ENCODE measurements around the gene TMEM132C.

TMEM132C gene

GRCh38 chr12:128509170-128509569, 242.2 kb downstream of the TMEM132C start:
- DNase-seq: no peak
- Histone ChIP-seq H3K36me3 (ENCODE audit: control insufficient read depth in 4 of 4, insufficient read depth in 4 of 4, low read length in 3 of 4) (no peaks in the 10 kb centered on the region), H3K4me1 (ENCODE audit: control extremely low read depth in 1 of 4, control insufficient read depth in 4 of 4, insufficient read depth in 4 of 4, low read length in 3 of 4) (no peaks in the 10 kb centered on the region), H3K9me3 (ENCODE audit: control extremely low read depth in 1 of 5, control insufficient read depth in 4 of 5, insufficient read depth in 2 of 5, low read depth in 1 of 5, low read length in 4 of 5) (peaks cover 0 to 13% (median 4%) of the 10 kb centered on the region in 5 experiments), H3K27ac (ENCODE audit: insufficient read depth in 1 of 2, low read depth in 1 of 2, low read length in 2 of 2, poor library complexity in 1 of 2, severe bottlenecking in 2 of 2) (no peak overlapping the region), H3K4me3 (ENCODE audit: control insufficient read depth in 1 of 7, extremely low read depth in 1 of 7, insufficient read depth in 4 of 7, low read depth in 2 of 7, low read length in 6 of 7) (no peak overlapping the region), H3K27me3 (replicated peaks in 2 of 5; ENCODE audit: control insufficient read depth in 4 of 5, insufficient read depth in 5 of 5, low read length in 4 of 5) (no peaks in the 10 kb centered on the region)
- ChIA-PET CTCF (no interaction called here), POLR2A (no interaction called here)
- WGBS (ENCODE audit: insufficient coverage): 83% methylated on average over 2 of the region's 4 CpGs

- H3K4me3 ChIP-seq (ENCODE audit: control insufficient read depth in 1 of 7, extremely low read depth in 1 of 7, insufficient read depth in 4 of 7, low read depth in 2 of 7, low read length in 6 of 7): no peak overlapping the region
- peaks cover 0 to 12% (median 3%) of the 10 kb centered on the region in 5 experiments for H3K9me3 ChIP-seq (ENCODE audit: control extremely low read depth in 1 of 5, control insufficient read depth in 4 of 5, insufficient read depth in 2 of 5, low read depth in 1 of 5, low read length in 4 of 5)
- WGBS (ENCODE audit: insufficient coverage): 84% methylated on average over 7 of the region's 8 CpGs
- H3K4me1 ChIP-seq (ENCODE audit: control extremely low read depth in 1 of 4, control insufficient read depth in 4 of 4, insufficient read depth in 4 of 4, low read length in 3 of 4): no peaks in the 10 kb centered on the region
- no peaks in the 10 kb centered on the region for H3K27me3 ChIP-seq (replicated peaks in 2 of 5; ENCODE audit: control insufficient read depth in 4 of 5, insufficient read depth in 5 of 5, low read length in 4 of 5)
- ChIA-PET POLR2A (no interaction called here), CTCF (no interaction called here)
- no peak for DNase-seq
- H3K27ac ChIP-seq (ENCODE audit: insufficient read depth in 1 of 2, low read depth in 1 of 2, low read length in 2 of 2, poor library complexity in 1 of 2, severe bottlenecking in 2 of 2): no peak overlapping the region
- no peaks in the 10 kb centered on the region for H3K36me3 ChIP-seq (ENCODE audit: control insufficient read depth in 4 of 4, insufficient read depth in 4 of 4, low read length in 3 of 4)
These were observed 243.5 kb downstream of the TMEM132C start for GRCh38 chr12:128510511-128510910.

DNA sequence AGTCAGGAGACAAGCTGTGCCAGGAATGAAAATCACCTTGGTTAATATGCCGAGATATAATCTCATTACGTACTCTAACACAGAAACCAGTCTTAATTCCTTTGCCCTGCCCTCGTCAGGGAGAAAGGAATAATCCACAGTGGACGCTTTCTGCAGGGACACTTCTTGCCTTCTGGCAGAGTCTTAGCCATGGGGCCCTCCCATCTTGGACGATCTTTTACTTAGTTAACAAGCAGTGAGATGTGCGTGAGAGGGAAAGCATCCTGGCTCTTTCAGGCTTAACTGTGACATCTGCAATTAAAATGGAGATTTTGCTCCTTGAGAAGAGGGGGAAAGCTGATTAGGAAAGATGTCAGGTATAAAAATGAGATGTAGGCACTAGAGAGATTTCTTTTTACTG, 246.4 kb downstream of the TMEM132C start:
- Histone ChIP-seq H3K4me1 (ENCODE audit: control extremely low read depth in 1 of 4, control insufficient read depth in 4 of 4, insufficient read depth in 4 of 4, low read length in 3 of 4) (no peaks in the 10 kb centered on the region), H3K9me3 (ENCODE audit: control extremely low read depth in 1 of 5, control insufficient read depth in 4 of 5, insufficient read depth in 2 of 5, low read depth in 1 of 5, low read length in 4 of 5) (peaks cover 0 to 9% (median 0%) of the 10 kb centered on the region in 5 experiments), H3K36me3 (ENCODE audit: control insufficient read depth in 4 of 4, insufficient read depth in 4 of 4, low read length in 3 of 4) (no peaks in the 10 kb centered on the region), H3K4me3 (ENCODE audit: control insufficient read depth in 1 of 7, extremely low read depth in 1 of 7, insufficient read depth in 4 of 7, low read depth in 2 of 7, low read length in 6 of 7) (no peak overlapping the region), H3K27me3 (replicated peaks in 2 of 5; ENCODE audit: control insufficient read depth in 4 of 5, insufficient read depth in 5 of 5, low read length in 4 of 5) (no peaks in the 10 kb centered on the region), H3K27ac (ENCODE audit: insufficient read depth in 1 of 2, low read depth in 1 of 2, low read length in 2 of 2, poor library complexity in 1 of 2, severe bottlenecking in 2 of 2) (no peak overlapping the region)
- ChIA-PET CTCF (no interaction called here), POLR2A (no interaction called here)
- DNase-seq: no peak
- WGBS (ENCODE audit: insufficient coverage): 84% methylated on average over 6 of the region's 6 CpGs

- ChIA-PET CTCF (no interaction called here), POLR2A (no interaction called here)
- 83% methylated on average over 4 of the region's 6 CpGs for WGBS (ENCODE audit: insufficient coverage)
These were observed 246.9 kb downstream of the TMEM132C start for GRCh38 chr12:128513831-128514230.

GRCh38 chr12:128518644-128519043, 251.7 kb downstream of the TMEM132C start:
- POLR2A ChIA-PET: no interaction called here
- no peak for DNase-seq
- no peak overlapping the region for H3K4me3 ChIP-seq (ENCODE audit: control insufficient read depth in 1 of 7, extremely low read depth in 1 of 7, insufficient read depth in 4 of 7, low read depth in 2 of 7, low read length in 6 of 7)
- no peak overlapping the region for H3K27ac ChIP-seq (ENCODE audit: insufficient read depth in 1 of 2, low read depth in 1 of 2, low read length in 2 of 2, poor library complexity in 1 of 2, severe bottlenecking in 2 of 2)
- no peaks in the 10 kb centered on the region for H3K4me1 ChIP-seq (ENCODE audit: control extremely low read depth in 1 of 4, control insufficient read depth in 4 of 4, insufficient read depth in 4 of 4, low read length in 3 of 4)
- H3K36me3 ChIP-seq (ENCODE audit: control insufficient read depth in 4 of 4, insufficient read depth in 4 of 4, low read length in 3 of 4): no peaks in the 10 kb centered on the region
- H3K9me3 ChIP-seq (ENCODE audit: control extremely low read depth in 1 of 5, control insufficient read depth in 4 of 5, insufficient read depth in 2 of 5, low read depth in 1 of 5, low read length in 4 of 5): peaks cover 0 to 5% (median 0%) of the 10 kb centered on the region in 5 experiments
- H3K27me3 ChIP-seq (replicated peaks in 2 of 5; ENCODE audit: control insufficient read depth in 4 of 5, insufficient read depth in 5 of 5, low read length in 4 of 5): no peaks in the 10 kb centered on the region
- no CpG with 5 or more reads among the region's 4 CpGs for WGBS (ENCODE audit: insufficient coverage)
- CTCF ChIA-PET: no interaction called here

More at GRCh38 chr12:128513831-128514230, 246.9 kb downstream of the TMEM132C start:
- Histone ChIP-seq H3K9me3 (ENCODE audit: control extremely low read depth in 1 of 5, control insufficient read depth in 4 of 5, insufficient read depth in 2 of 5, low read depth in 1 of 5, low read length in 4 of 5) (peaks cover 0 to 7% (median 0%) of the 10 kb centered on the region in 5 experiments), H3K4me1 (ENCODE audit: control extremely low read depth in 1 of 4, control insufficient read depth in 4 of 4, insufficient read depth in 4 of 4, low read length in 3 of 4) (no peaks in the 10 kb centered on the region), H3K36me3 (ENCODE audit: control insufficient read depth in 4 of 4, insufficient read depth in 4 of 4, low read length in 3 of 4) (no peaks in the 10 kb centered on the region), H3K27me3 (replicated peaks in 2 of 5; ENCODE audit: control insufficient read depth in 4 of 5, insufficient read depth in 5 of 5, low read length in 4 of 5) (no peaks in the 10 kb centered on the region), H3K27ac (ENCODE audit: insufficient read depth in 1 of 2, low read depth in 1 of 2, low read length in 2 of 2, poor library complexity in 1 of 2, severe bottlenecking in 2 of 2) (no peak overlapping the region), H3K4me3 (ENCODE audit: control insufficient read depth in 1 of 7, extremely low read depth in 1 of 7, insufficient read depth in 4 of 7, low read depth in 2 of 7, low read length in 6 of 7) (no peak overlapping the region)
- no peak for DNase-seq

- H3K27ac ChIP-seq (ENCODE audit: insufficient read depth in 1 of 2, low read depth in 1 of 2, low read length in 2 of 2, poor library complexity in 1 of 2, severe bottlenecking in 2 of 2): no peak overlapping the region
- H3K4me3 ChIP-seq (ENCODE audit: control insufficient read depth in 1 of 7, extremely low read depth in 1 of 7, insufficient read depth in 4 of 7, low read depth in 2 of 7, low read length in 6 of 7): no peak overlapping the region
- H3K4me1 ChIP-seq (ENCODE audit: control extremely low read depth in 1 of 4, control insufficient read depth in 4 of 4, insufficient read depth in 4 of 4, low read length in 3 of 4): no peaks in the 10 kb centered on the region
- WGBS (ENCODE audit: insufficient coverage): 93% methylated on average over 2 of the region's 3 CpGs
- H3K9me3 ChIP-seq (ENCODE audit: control extremely low read depth in 1 of 5, control insufficient read depth in 4 of 5, insufficient read depth in 2 of 5, low read depth in 1 of 5, low read length in 4 of 5): peaks cover 0 to 5% (median 0%) of the 10 kb centered on the region in 5 experiments
- H3K27me3 ChIP-seq (replicated peaks in 2 of 5; ENCODE audit: control insufficient read depth in 4 of 5, insufficient read depth in 5 of 5, low read length in 4 of 5): no peaks in the 10 kb centered on the region
- CTCF ChIA-PET: no interaction called here
- no peaks in the 10 kb centered on the region for H3K36me3 ChIP-seq (ENCODE audit: control insufficient read depth in 4 of 4, insufficient read depth in 4 of 4, low read length in 3 of 4)
- DNase-seq: no peak
- POLR2A ChIA-PET: no interaction called here
These were observed 252.5 kb downstream of the TMEM132C start for GRCh38 chr12:128519426-128519825.

GRCh38 chr12:128521981-128522380, 255.0 kb downstream of the TMEM132C start:
- CTCF ChIA-PET: no interaction called here
- POLR2A ChIA-PET: no interaction called here
- Histone ChIP-seq H3K36me3 (ENCODE audit: control insufficient read depth in 4 of 4, insufficient read depth in 4 of 4, low read length in 3 of 4) (no peaks in the 10 kb centered on the region), H3K9me3 (ENCODE audit: control extremely low read depth in 1 of 5, control insufficient read depth in 4 of 5, insufficient read depth in 2 of 5, low read depth in 1 of 5, low read length in 4 of 5) (peaks cover 0 to 5% (median 0%) of the 10 kb centered on the region in 5 experiments), H3K4me1 (ENCODE audit: control extremely low read depth in 1 of 4, control insufficient read depth in 4 of 4, insufficient read depth in 4 of 4, low read length in 3 of 4) (no peaks in the 10 kb centered on the region), H3K4me3 (ENCODE audit: control insufficient read depth in 1 of 7, extremely low read depth in 1 of 7, insufficient read depth in 4 of 7, low read depth in 2 of 7, low read length in 6 of 7) (no peak overlapping the region), H3K27ac (ENCODE audit: insufficient read depth in 1 of 2, low read depth in 1 of 2, low read length in 2 of 2, poor library complexity in 1 of 2, severe bottlenecking in 2 of 2) (no peak overlapping the region), H3K27me3 (replicated peaks in 2 of 5; ENCODE audit: control insufficient read depth in 4 of 5, insufficient read depth in 5 of 5, low read length in 4 of 5) (no peaks in the 10 kb centered on the region)
- WGBS (ENCODE audit: insufficient coverage): 98% methylated on average over 9 of the region's 10 CpGs
- DNase-seq: no peak
